NCI-H128 (cell line): ENCODE data around the gene CCS.
"Not testable (repeated sequence)": the region's sequence is repeated elsewhere in the genome, so short reads cannot be mapped to it uniquely, and the experiment has no call there.

Source experiments
- DNase-seq: peaks from one replicate; lab custom pipeline; 2025; ENCODE audit not compliant: unreplicated experiment; lab: John Stamatoyannopoulos, UW

The CCS gene, protein sequence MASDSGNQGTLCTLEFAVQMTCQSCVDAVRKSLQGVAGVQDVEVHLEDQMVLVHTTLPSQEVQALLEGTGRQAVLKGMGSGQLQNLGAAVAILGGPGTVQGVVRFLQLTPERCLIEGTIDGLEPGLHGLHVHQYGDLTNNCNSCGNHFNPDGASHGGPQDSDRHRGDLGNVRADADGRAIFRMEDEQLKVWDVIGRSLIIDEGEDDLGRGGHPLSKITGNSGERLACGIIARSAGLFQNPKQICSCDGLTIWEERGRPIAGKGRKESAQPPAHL

GRCh38 chr11:66592457-66593302 lies at the start of gene CCS, which contains the start of gene CCDC87:
Gene CCS (plus strand): TSS chr11:66593185. CDS start chr11:66593262, 77 bp downstream.
Gene CCDC87 (minus strand): TSS chr11:66593063. CDS start chr11:66593015, 48 bp downstream.
- DNase-seq: peak; percentile 86

- no peak for DNase-seq
Observed at GRCh38 chr11:66543263-66544107, 49.5 kb upstream of the CCS start.

DNA sequence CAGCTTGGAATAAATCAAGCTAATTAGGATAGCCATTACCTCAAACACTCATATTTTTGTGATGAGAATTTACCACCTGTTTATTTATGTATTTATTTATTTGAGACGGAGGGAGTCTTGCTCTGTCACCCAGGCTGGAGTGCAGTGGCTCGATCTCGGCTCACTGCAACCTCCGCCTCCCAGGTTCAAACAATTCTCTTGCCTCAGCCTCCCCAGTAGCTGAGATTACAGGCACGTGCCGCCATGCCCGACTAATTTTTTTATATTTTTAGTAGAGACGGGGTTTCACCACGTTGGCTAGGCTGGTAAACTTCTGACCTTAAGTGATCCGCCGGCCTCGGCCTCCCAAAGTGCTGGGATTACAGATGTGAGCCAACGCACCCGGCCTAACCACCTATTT lies 48.0 kb upstream of the CCS start:
- not testable (repeated sequence) for DNase-seq

DNA sequence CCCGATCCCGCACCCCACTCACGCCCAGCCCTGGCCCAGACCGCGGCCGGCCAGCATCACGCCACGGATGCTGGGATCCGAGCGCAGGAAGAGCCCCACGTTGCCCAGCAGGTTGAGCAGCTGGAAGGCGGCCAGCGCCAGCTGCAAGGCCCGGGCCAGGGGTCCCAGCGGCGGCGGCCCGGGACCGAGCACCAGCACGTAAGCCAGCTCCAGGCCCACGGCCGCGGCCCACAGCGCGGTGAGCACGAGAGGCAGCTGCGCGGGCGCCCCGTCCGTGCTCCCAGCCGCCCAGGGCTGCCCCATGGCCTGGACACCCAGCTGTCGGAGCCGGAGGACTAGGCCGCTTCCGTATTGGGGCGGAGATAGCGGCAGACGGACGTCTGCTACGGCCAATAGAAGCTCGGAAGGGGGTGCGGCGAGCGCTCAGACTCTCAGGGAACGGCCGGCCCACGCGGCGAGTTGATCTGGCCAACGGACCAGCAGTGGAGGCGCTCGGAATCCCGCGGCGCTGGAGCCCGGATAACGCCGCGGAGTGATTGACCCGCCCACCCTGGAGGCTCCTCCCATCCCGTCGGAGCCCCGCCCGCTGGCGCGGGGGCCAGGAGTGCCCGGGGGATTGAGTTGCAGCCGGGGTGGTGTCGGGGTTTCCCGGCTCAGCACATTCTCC lies 47.2 kb upstream of the CCS start, which contains the start of gene ZDHHC24:
Gene ZDHHC24 (minus strand): TSS at position 348 of the 667 bp plus-strand sequence. CDS start 45 bp downstream, at position 303.
- DNase-seq: peak; percentile 90

- DNase-seq: no peak
Observed at GRCh38 chr11:66546368-66546965, 46.5 kb upstream of the CCS start, which contains the start of gene ACTN3. Gene ACTN3 (plus strand): TSS chr11:66546903. CDS start chr11:66546938, 35 bp downstream.

DNA sequence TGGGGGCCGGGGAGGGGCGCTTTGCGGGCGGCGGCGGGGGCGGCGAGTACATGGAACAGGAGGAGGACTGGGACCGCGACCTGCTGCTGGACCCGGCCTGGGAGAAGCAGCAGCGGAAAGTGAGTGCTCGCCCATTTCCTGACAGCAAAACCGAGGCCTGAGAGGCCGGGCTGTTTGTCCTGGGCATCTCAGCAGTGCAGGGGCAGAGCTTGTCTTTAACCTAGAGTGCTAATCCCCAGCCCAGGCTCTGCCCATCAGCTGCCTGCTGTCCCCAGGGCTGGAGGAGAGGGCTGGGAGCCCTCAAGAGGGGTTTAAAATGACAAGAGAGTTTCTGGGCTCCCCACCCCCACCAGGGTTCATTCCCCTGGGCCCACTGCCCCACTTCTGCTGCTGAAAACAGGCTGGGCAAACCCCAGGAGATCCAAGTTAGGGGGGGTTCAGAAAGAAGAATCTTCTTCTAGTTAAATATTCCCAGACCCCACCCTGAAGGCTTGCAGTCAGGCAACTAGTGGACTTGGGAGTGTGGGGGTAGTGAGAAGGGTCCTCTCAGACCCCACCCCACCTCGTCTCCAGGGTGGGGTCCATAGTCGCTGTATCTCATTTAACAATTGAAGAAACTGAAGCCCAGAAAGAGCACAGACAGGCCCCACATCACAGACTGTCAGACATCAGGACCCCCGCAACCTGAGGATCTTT lies 45.9 kb upstream of the CCS start:
- no peak for DNase-seq

DNA sequence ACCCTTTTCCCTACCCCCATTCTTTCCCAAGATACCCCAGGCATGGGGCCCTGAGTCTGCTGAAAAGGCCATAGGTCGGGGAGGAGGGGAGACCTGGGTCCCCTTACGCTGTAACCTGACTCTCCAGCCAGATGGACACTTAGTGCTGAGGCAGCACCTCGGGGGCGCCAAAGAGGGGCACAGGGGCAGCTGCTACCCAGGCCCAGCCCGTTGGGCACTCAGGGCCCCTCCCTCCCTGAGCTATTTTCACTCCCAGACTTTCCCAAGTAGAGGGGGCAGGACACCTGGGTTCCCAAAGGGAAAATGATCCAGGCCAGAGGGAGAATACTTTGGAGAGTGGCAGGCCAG lies 45.3 kb upstream of the CCS start:
- DNase-seq: no peak

DNA sequence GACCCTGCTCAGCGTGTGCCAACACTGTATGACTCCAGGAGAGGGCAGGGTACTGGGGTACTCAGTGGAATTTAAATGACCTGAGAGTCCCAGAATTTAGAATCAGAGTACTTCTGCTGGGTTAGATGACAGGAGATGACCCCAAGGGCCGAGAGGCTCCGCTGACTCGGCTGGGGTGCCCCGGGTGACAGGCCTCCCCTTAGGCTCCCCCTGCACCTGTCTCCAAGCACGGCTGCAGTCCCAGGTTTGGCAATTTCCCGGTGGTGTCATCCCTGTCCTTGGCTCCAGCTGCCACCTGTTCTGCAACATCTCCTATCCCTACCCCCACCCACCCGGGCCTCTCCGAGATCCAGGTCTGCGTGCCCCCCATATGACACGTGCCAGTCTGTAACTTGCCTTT lies 44.9 kb upstream of the CCS start:
- DNase-seq: no peak

GRCh38 chr11:66548774-66549630 lies 44.0 kb upstream of the CCS start:
- no peak for DNase-seq

GRCh38 chr11:66549696-66550095 lies 43.3 kb upstream of the CCS start:
- no peak for DNase-seq

DNA sequence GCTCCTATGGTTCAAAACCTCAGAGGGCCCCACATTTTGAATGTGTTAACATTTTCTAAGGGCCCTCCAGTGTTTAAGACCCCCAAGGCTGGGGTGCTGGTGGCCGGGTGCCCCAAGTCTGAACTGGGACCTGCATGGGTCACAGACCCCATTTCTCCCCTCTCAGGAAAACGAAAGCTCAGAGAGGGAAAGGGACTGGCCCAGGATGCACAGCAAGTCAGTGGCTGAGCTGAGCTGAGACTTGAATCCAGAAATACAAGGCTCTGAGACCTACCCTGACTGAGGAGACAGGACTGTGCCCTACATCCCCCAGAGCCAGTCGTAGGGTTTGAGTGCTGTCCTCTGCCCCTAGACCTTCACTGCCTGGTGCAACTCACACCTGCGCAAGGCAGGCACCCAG lies 42.1 kb upstream of the CCS start:
- DNase-seq: no peak

GRCh38 chr11:66554602-66555001 lies 38.4 kb upstream of the CCS start:
- no peak for DNase-seq

GRCh38 chr11:66555416-66555815 lies 37.6 kb upstream of the CCS start:
- DNase-seq: no peak

GRCh38 chr11:66556086-66556485 lies 36.9 kb upstream of the CCS start:
- DNase-seq: no peak

GRCh38 chr11:66557733-66558326 lies 35.2 kb upstream of the CCS start:
- DNase-seq: no peak

- DNase-seq: no peak
Observed at GRCh38 chr11:66559142-66559865, 33.7 kb upstream of the CCS start.

- no peak for DNase-seq
Observed at GRCh38 chr11:66559866-66560676, 32.9 kb upstream of the CCS start.
